C4-2B (cell line): ENCODE results near the gene BAHCC1.

Source experiments
- CTCF ChIP-seq: fragments of 450-650 bp; conservative IDR thresholded peaks from 2 replicates; pipeline ENCODE4 v1.5.1; 2017; ENCODE audit warnings: mild to moderate bottlenecking
- ZFX ChIP-seq: fragments of 450-650 bp; IDR thresholded peaks from 2 replicates; pipeline ENCODE4 v1.6.1; 2017

DNA sequence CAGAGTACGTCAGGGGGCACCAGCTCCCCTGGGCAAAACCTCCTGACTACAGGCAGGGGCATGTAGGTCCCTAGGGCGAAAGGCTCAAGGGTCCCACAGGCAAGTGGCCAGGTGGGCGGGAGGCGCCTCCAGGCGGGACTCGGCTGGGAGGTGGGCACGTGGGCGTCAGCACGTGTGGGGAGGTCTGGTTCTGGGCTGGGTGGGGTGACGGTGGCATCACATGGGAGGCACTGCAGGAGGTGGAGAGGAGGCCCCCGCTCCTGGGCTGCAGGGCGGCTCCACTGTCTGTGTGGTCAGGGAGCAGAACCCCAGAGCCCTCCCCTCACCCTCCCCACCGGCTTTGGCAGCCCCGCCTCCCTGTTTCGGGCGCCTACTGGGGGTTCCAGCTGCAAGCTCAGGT is 64.6 kb downstream of the BAHCC1 start:
- no peak for TF ChIP-seq CTCF
- TF ChIP-seq ZFX, result no peak
